SK-N-SH treated with all-trans-retinoic acid at 6 μM for 48 hours (cell line): ENCODE results near the gene DAB2IP.

Source experiments
- ARNTL ChIP-seq: fragments of 450-650 bp; formaldehyde crosslinking; IDR thresholded peaks from 2 replicates; pipeline ENCODE4 v1.5.0; 2020; ENCODE audit warnings: low read depth, mild to moderate bottlenecking, moderate library complexity, borderline replicate concordance
- OSR1 ChIP-seq: fragments of 250-450 bp; sonication (Bioruptor Pico); IDR thresholded peaks from 2 replicates; pipeline ENCODE4 v1.8.0; 2022; ENCODE audit warnings: moderate library complexity, mild to moderate bottlenecking, inconsistent platforms
- PATZ1 ChIP-seq: fragments of 250-450 bp; sonication (Bioruptor Pico); IDR thresholded peaks from 2 replicates; pipeline ENCODE4 v1.8.0; 2020; ENCODE audit warnings: mild to moderate bottlenecking, moderate library complexity, borderline replicate concordance
- PPARA ChIP-seq: fragments of 250-450 bp; sonication (Bioruptor Pico); IDR thresholded peaks from 2 replicates; pipeline ENCODE4 v1.5.0; 2020; ENCODE audit warnings: mild to moderate bottlenecking, borderline replicate concordance
- TCF4 ChIP-seq: fragments of 250-450 bp; sonication (Bioruptor Pico); IDR thresholded peaks from 2 replicates; pipeline ENCODE4 v1.8.0; 2021; ENCODE audit warnings: mild to moderate bottlenecking, moderate library complexity, borderline replicate concordance
- TOX ChIP-seq: fragments of 250-450 bp; sonication (Bioruptor Pico); IDR thresholded peaks from 2 replicates; pipeline ENCODE4 v1.8.0; 2021; ENCODE audit warnings: mild to moderate bottlenecking, moderate library complexity, borderline replicate concordance
- ZFP30 ChIP-seq: fragments of 450-650 bp; formaldehyde crosslinking; IDR thresholded peaks from 2 replicates; pipeline ENCODE4 v1.5.0; 2022; ENCODE audit warnings: mild to moderate bottlenecking, moderate library complexity
- ZNF70 ChIP-seq: fragments of 450-650 bp; formaldehyde crosslinking; IDR thresholded peaks from 2 replicates; pipeline ENCODE4 v1.5.0; 2020; ENCODE audit warnings: mild to moderate bottlenecking, moderate library complexity
- TF ChIP-seq, protein P1 (sequence below): fragments of 250-450 bp; sonication (Bioruptor Pico); IDR thresholded peaks from 2 replicates; pipeline ENCODE4 v1.5.1; 2021; ENCODE audit warnings: mild to moderate bottlenecking, moderate library complexity

DNA sequence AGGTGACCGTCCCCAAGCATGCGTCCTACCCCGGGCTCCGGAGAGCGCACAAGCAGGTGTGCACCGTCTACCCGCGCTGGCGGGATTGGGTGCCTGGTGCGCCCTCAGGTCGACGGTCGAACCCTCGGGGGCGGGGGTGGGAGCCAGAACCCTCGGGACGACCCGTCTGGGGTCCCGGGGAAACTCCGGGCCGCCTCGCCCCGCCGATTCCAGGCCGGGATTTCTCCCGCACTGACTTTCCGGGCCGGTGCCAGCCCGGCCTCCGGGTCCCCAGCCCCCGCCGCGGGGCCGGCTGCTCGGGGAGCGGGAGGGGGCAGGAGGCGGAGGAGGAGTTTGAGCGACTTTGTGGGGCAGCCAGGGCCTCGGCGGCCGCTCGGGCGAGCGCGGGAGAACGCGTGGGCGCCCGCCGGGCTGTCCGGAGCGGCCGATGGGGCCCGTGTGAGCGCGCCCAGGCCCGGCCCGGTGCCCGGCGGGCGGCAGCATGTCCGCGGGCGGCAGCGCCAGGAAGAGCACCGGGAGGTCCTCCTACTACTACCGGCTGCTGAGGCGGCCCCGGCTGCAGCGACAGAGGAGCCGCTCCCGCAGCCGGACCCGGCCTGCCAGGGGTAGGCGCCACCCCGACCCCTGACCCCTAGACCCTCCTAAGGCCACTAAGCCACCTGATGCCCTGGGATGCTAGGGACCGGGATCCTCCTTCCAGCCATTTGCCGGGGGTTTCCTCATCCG is at the start of gene DAB2IP:
- TF ChIP-seq PPARA (CRISPR knock-in tag) = no peak
- TF ChIP-seq PATZ1 (CRISPR knock-in tag) = no peak
- TF ChIP-seq OSR1 (CRISPR knock-in tag) = no peak
- no peak for TF ChIP-seq TOX (CRISPR knock-in tag)
- TF ChIP-seq ARNTL (CRISPR knock-in tag) = no peak
- TF ChIP-seq, protein P1, sequence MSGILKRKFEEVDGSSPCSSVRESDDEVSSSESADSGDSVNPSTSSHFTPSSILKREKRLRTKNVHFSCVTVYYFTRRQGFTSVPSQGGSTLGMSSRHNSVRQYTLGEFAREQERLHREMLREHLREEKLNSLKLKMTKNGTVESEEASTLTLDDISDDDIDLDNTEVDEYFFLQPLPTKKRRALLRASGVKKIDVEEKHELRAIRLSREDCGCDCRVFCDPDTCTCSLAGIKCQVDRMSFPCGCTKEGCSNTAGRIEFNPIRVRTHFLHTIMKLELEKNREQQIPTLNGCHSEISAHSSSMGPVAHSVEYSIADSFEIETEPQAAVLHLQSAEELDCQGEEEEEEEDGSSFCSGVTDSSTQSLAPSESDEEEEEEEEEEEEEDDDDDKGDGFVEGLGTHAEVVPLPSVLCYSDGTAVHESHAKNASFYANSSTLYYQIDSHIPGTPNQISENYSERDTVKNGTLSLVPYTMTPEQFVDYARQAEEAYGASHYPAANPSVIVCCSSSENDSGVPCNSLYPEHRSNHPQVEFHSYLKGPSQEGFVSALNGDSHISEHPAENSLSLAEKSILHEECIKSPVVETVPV (CRISPR knock-in tag) = no peak
- TF ChIP-seq ZFP30 = no peak
- TF ChIP-seq ZNF70 = no peak
- no peak for TF ChIP-seq TCF4
